HepG2 (cell line): ENCODE measurements around the gene PRSS38.

Experiments used
- AKAP8 ChIP-seq: sonication (generic); formaldehyde crosslinking; IDR thresholded peaks from 2 replicates; pipeline ENCODE4 v1.5.1; 2020; ENCODE audit warnings: mild to moderate bottlenecking, missing genetic modification reagents
- GTF2F1 ChIP-seq: fragments of 150-350 bp; IDR thresholded peaks from 2 replicates; pipeline ENCODE4 v1.6.1; 2014; ENCODE audit warnings: low read length
- JUN ChIP-seq: sonication (generic); formaldehyde crosslinking; IDR thresholded peaks from 2 replicates; pipeline ENCODE4 v1.4.0; 2020; ENCODE audit warnings: mild to moderate bottlenecking, missing genetic modification reagents
- POLR2A ChIP-seq, 2 experiments: IDR thresholded peaks; 2 replicates each; pipeline ENCODE4 v1.6.1; 2011; ENCODE audit warnings: low read depth in 2 of 2, low read length in 2 of 2, mild to moderate bottlenecking in 1 of 2, moderate library complexity in 1 of 2; ENCODE audit not compliant: insufficient read depth in 1 of 2
- TAF15 ChIP-seq: fragments of 200-400 bp; formaldehyde crosslinking; IDR thresholded peaks from one replicate; pipeline ENCODE4 v1.6.1; 2018; ENCODE audit warnings: mild to moderate bottlenecking, low read depth, low read length; ENCODE audit not compliant: poor library complexity, severe bottlenecking
- ZSCAN22 ChIP-seq: sonication (generic); formaldehyde crosslinking; IDR thresholded peaks from 2 replicates; pipeline ENCODE4 v1.4.0; 2020; ENCODE audit warnings: mild to moderate bottlenecking, missing genetic modification reagents
- TF ChIP-seq, protein P1 (sequence below): sonication (generic); formaldehyde crosslinking; IDR thresholded peaks from 2 replicates; pipeline ENCODE4 v1.5.0; 2020; ENCODE audit warnings: mild to moderate bottlenecking, missing genetic modification reagents, moderate library complexity

- no peak for TF ChIP-seq POLR2A (IDR thresholded peaks at IDR 0.05; ENCODE audit: insufficient read depth in 1 of 2, low read depth in 2 of 2, low read length in 2 of 2)
- no peak for TF ChIP-seq GTF2F1
- no peak for TF ChIP-seq TAF15
- TF ChIP-seq AKAP8, result no peak
- no peak for TF ChIP-seq ZSCAN22 (CRISPR knock-in tag)
- TF ChIP-seq, protein P1, sequence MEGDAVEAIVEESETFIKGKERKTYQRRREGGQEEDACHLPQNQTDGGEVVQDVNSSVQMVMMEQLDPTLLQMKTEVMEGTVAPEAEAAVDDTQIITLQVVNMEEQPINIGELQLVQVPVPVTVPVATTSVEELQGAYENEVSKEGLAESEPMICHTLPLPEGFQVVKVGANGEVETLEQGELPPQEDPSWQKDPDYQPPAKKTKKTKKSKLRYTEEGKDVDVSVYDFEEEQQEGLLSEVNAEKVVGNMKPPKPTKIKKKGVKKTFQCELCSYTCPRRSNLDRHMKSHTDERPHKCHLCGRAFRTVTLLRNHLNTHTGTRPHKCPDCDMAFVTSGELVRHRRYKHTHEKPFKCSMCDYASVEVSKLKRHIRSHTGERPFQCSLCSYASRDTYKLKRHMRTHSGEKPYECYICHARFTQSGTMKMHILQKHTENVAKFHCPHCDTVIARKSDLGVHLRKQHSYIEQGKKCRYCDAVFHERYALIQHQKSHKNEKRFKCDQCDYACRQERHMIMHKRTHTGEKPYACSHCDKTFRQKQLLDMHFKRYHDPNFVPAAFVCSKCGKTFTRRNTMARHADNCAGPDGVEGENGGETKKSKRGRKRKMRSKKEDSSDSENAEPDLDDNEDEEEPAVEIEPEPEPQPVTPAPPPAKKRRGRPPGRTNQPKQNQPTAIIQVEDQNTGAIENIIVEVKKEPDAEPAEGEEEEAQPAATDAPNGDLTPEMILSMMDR (CRISPR knock-in tag), result no peak
- no peak for TF ChIP-seq JUN (CRISPR knock-in tag)
Observed at GRCh38 chr1:227869851-227870305, 54.4 kb downstream of the PRSS38 start.
